SK-N-SH (cell line): ENCODE measurements around the gene RCOR1. TPM values are rescaled to one million over a fixed set of nuclear protein-coding genes. Genes with fewer than 3 reads are reported as not detected.

Source experiments
- CTCF ChIA-PET: fragments of 300-600, 350-600 bp; formaldehyde crosslinking; extraction: SDS; loops from one replicate; lab custom pipeline; 2021; lab: Yijun Ruan, JAX
- POLR2A ChIA-PET: fragments of 350-600 bp; sonication (Branson Sonifier 250); formaldehyde crosslinking; extraction: SDS; loops from one replicate; lab custom pipeline; 2020; ENCODE audit warnings: antibody characterized with exemption, inconsistent platforms; lab: Yijun Ruan, JAX
- DNase-seq: peaks from one replicate; pipeline ENCODE4 v3.0.0; 2012
- H2AFZ ChIP-seq: fragments of 200-600 bp; sonication (generic); 2 replicates; pipeline ENCODE4 v1.8.1; 2016; ENCODE audit warnings: antibody characterized with exemption, mild to moderate bottlenecking, low read depth
- H3F3A ChIP-seq: fragments of 200-600 bp; sonication (generic); replicated peaks from 2 replicates; pipeline ENCODE3; 2016; ENCODE audit warnings: antibody characterized with exemption, mild to moderate bottlenecking; ENCODE audit not compliant: insufficient read depth
- H3K27ac ChIP-seq, 2 experiments: fragments of 200-500 bp in 1 of 2; fragments of 200-600 bp in 1 of 2; sonication (Bioruptor generic) in 1 of 2; sonication (generic), shearing (Covaris generic) in 1 of 2; 2 replicates each; pipeline versions ENCODE4 v1.5.1 to v1.6.1; 2014 to 2016; ENCODE audit warnings: low read depth in 2 of 2, inconsistent platforms in 1 of 2, low read length in 1 of 2, mild to moderate bottlenecking in 1 of 2, mixed read lengths in 1 of 2
- H3K27me3 ChIP-seq: fragments of 200-600 bp; sonication (generic), shearing (Covaris generic); 2 replicates; pipeline ENCODE4 v1.6.1; 2016; ENCODE audit warnings: mixed run types; ENCODE audit not compliant: insufficient read depth
- H3K36me3 ChIP-seq, 2 experiments: fragments of 200-500 bp in 1 of 2; fragments of 200-600 bp in 1 of 2; sonication (Bioruptor generic) in 1 of 2; sonication (generic) in 1 of 2; replicated peaks in 1 of 2; 2 replicates each; pipeline versions ENCODE3 to v1.5.1; 2014 to 2016; ENCODE audit warnings: low read length in 1 of 2, mild to moderate bottlenecking in 1 of 2; ENCODE audit not compliant: insufficient read depth in 2 of 2, control insufficient read depth in 1 of 2
- H3K4me1 ChIP-seq, 2 experiments: fragments of 200-500 bp in 1 of 2; fragments of 200-600 bp in 1 of 2; sonication (Bioruptor generic) in 1 of 2; sonication (generic), shearing (Covaris generic) in 1 of 2; 2 replicates each; pipeline versions ENCODE4 v1.5.1 to v1.6.1; 2014 to 2016; ENCODE audit warnings: low read depth in 1 of 2, low read length in 1 of 2, mixed run types in 1 of 2; ENCODE audit not compliant: insufficient read depth in 2 of 2, control insufficient read depth in 1 of 2
- H3K4me2 ChIP-seq: fragments of 200-600 bp; sonication (generic), shearing (Covaris generic); 2 replicates; pipeline ENCODE4 v1.6.1; 2017; ENCODE audit warnings: mixed run types
- H3K4me3 ChIP-seq, 2 experiments: fragments of 200-500 bp in 1 of 2; fragments of 200-600 bp in 1 of 2; sonication (Bioruptor generic) in 1 of 2; sonication (generic), shearing (Covaris generic) in 1 of 2; 2 replicates each; pipeline versions ENCODE4 v1.5.1 to v1.8.1; 2014 to 2016; ENCODE audit warnings: low read depth in 2 of 2, inconsistent platforms in 1 of 2, low read length in 1 of 2, mild to moderate bottlenecking in 1 of 2, mixed read lengths in 1 of 2, moderate library complexity in 1 of 2
- H3K79me2 ChIP-seq: fragments of 200-600 bp; sonication (generic); 2 replicates; pipeline ENCODE4 v1.8.1; 2017; ENCODE audit warnings: mild to moderate bottlenecking; ENCODE audit not compliant: insufficient read depth
- H3K9ac ChIP-seq: fragments of 200-600 bp; sonication (generic); 2 replicates; pipeline ENCODE4 v1.6.1; 2017; ENCODE audit warnings: mixed run types
- H3K9me2 ChIP-seq: fragments of 200-600 bp; sonication (generic); 2 replicates; pipeline ENCODE4 v1.6.1; 2017; ENCODE audit warnings: mixed run types
- H3K9me3 ChIP-seq: fragments of 200-600 bp; sonication (generic); 2 replicates; pipeline ENCODE4 v1.6.1; 2017; ENCODE audit warnings: mixed run types, mild to moderate bottlenecking, moderate library complexity
- H4K20me1 ChIP-seq: fragments of 200-600 bp; sonication (generic); 2 replicates; pipeline ENCODE4 v1.6.1; 2017; ENCODE audit warnings: mild to moderate bottlenecking, mixed run types; ENCODE audit not compliant: insufficient read depth
- CTCF ChIP-seq: fragments of 200-600 bp; sonication (generic); IDR thresholded peaks from 2 replicates; pipeline ENCODE4 v1.6.1; 2017; ENCODE audit warnings: antibody characterized with exemption, mild to moderate bottlenecking, moderate library complexity
- ELF1 ChIP-seq: IDR thresholded peaks from 2 replicates; pipeline ENCODE4 v1.4.0; 2012
- EP300 ChIP-seq, 2 experiments: IDR thresholded peaks; 2 replicates each; pipeline versions ENCODE4 v1.4.0 to v1.6.1; 2012; ENCODE audit warnings: borderline replicate concordance in 1 of 2, low read depth in 1 of 2, low read length in 1 of 2
- EZH2phosphoT487 ChIP-seq: fragments of 200-600 bp; sonication (generic); IDR thresholded peaks from 2 replicates; pipeline ENCODE4 v1.6.1; 2017; ENCODE audit warnings: low read depth, mixed run types, mild to moderate bottlenecking, antibody characterized with exemption, moderate library complexity, borderline replicate concordance
- FOXJ3 ChIP-seq: sonication (generic); formaldehyde crosslinking; IDR thresholded peaks from 2 replicates; pipeline ENCODE4 v1.5.1; 2020; ENCODE audit warnings: mild to moderate bottlenecking, missing genetic modification reagents
- FOXM1 ChIP-seq: IDR thresholded peaks from 2 replicates; pipeline ENCODE4 v1.4.0; 2012; ENCODE audit warnings: low read depth, mild to moderate bottlenecking
- GATA2 ChIP-seq: sonication (generic); formaldehyde crosslinking; IDR thresholded peaks from 2 replicates; pipeline ENCODE4 v1.5.0; 2020; ENCODE audit warnings: mild to moderate bottlenecking, missing genetic modification reagents
- MEF2A ChIP-seq: IDR thresholded peaks from 2 replicates; pipeline ENCODE4 v1.4.0; 2012; ENCODE audit warnings: low read depth, borderline replicate concordance
- MXI1 ChIP-seq: IDR thresholded peaks from 2 replicates; pipeline ENCODE4 v1.6.1; 2012; ENCODE audit warnings: mild to moderate bottlenecking, low read depth, low read length, improper control_type of control experiment
- POLR2AphosphoS5 ChIP-seq: IDR thresholded peaks from 2 replicates; pipeline ENCODE4 v1.6.1; 2012; ENCODE audit warnings: low read depth, low read length
- RCOR1 ChIP-seq: fragments of 150-350 bp; IDR thresholded peaks from 2 replicates; pipeline ENCODE4 v1.6.1; 2017; ENCODE audit warnings: antibody characterized with exemption, low read length
- REST ChIP-seq: IDR thresholded peaks from 2 replicates; pipeline ENCODE4 v1.6.1; 2012; ENCODE audit warnings: mild to moderate bottlenecking, low read depth, low read length, moderate library complexity
- RFX5 ChIP-seq: IDR thresholded peaks from 2 replicates; pipeline ENCODE4 v1.6.1; 2012; ENCODE audit warnings: mild to moderate bottlenecking, improper control_type of control experiment, low read length
- SIN3A ChIP-seq: IDR thresholded peaks from 2 replicates; pipeline ENCODE4 v1.6.1; 2012; ENCODE audit warnings: low read depth, mild to moderate bottlenecking, low read length, moderate library complexity, borderline replicate concordance
- TCF12 ChIP-seq: IDR thresholded peaks from 2 replicates; pipeline ENCODE4 v1.4.0; 2012
- TEAD4 ChIP-seq: IDR thresholded peaks from 2 replicates; pipeline ENCODE4 v1.4.0; 2012; ENCODE audit warnings: mild to moderate bottlenecking, borderline replicate concordance; ENCODE audit not compliant: insufficient read depth
- USF1 ChIP-seq: IDR thresholded peaks from 2 replicates; pipeline ENCODE4 v1.4.0; 2012; ENCODE audit warnings: low read depth, borderline replicate concordance
- YY1 ChIP-seq: IDR thresholded peaks from 2 replicates; pipeline ENCODE4 v1.4.0; 2012; ENCODE audit warnings: low read depth, mild to moderate bottlenecking
- WGBS: methylation state at CpG from one replicate; pipeline ENCODE4 v1.1.6; 2017; ENCODE audit warnings: low lambda C conversion rate; 5-methylcytosine and 5-hydroxymethylcytosine counted together
- polyA plus RNA-seq, 3 experiments: library from polyadenylated mRNA; depleted of rRNA; stranded (reverse); fragments of >200 nt; gene quantifications; 2 replicates each; pipeline ENCODE4 v1.2.3, GENCODE V29; 2012

The RCOR1 gene
- polyA plus RNA-seq, 1 of the 3 experiments (the other 2 are of a cell fraction), result 8.5 TPM

- ChIA-PET POLR2A (no interaction called here), CTCF (interaction anchor here (1.4 kb wide), 1 partner anchor 11 kb away, joined by 4 read pairs; no protein-coding TSS in a partner anchor)
- 70% methylated on average over 7 of the region's 7 CpGs for WGBS
Measured at GRCh38 chr14:102583726-102584125, 8.7 kb upstream of the RCOR1 start.

More at GRCh38 chr14:102583726-102584125, 8.7 kb upstream of the RCOR1 start:
- H3K36me3 ChIP-seq, result no peaks in the 10 kb centered on the region
- no peak overlapping the region for H3K9ac ChIP-seq
- H3K9me3 ChIP-seq, result no peaks in the 10 kb centered on the region
- H3K4me1 ChIP-seq, result peaks cover 9% of the 10 kb centered on the region in 2 experiments; a peak in 3 of 4 replicates
- H3F3A ChIP-seq, result peaks cover 4% of the 10 kb centered on the region
- TF ChIP-seq REST (no peak), MEF2A (no peak), CTCF (no peak), RCOR1 (no peak), RFX5 (no peak), TCF12 (no peak), EP300 (IDR thresholded peaks at IDR 0.05; ENCODE audit: borderline replicate concordance in 1 of 2, low read depth in 1 of 2, low read length in 1 of 2) (no peak), FOXJ3 (no peak), EZH2phosphoT487 (no peak), TEAD4 (no peak), YY1 (no peak), USF1 (no peak), MXI1 (no peak), GATA2 (CRISPR knock-in tag) (no peak), POLR2AphosphoS5 (no peak), FOXM1 (no peak), SIN3A (no peak), ELF1 (no peak)
- DNase-seq, result no peak
- no peaks in the 10 kb centered on the region for H3K27me3 ChIP-seq
- H3K79me2 ChIP-seq, result no peaks in the 10 kb centered on the region
- H2AFZ ChIP-seq, result no peak overlapping the region
- no peaks in the 10 kb centered on the region for H4K20me1 ChIP-seq
- H3K4me3 ChIP-seq, result no peak overlapping the region
- no peak overlapping the region for H3K4me2 ChIP-seq
- no peak overlapping the region for H3K27ac ChIP-seq
- no peaks in the 10 kb centered on the region for H3K9me2 ChIP-seq
